NCI-H82 treated with DMSO at 0.1 percent for 48 hours (cell line): ENCODE measurements around the gene ORC3.
"Not testable (repeated sequence)": the region's sequence is repeated elsewhere in the genome, so short reads cannot be mapped to it uniquely, and the experiment has no call there.

Source experiments
- DNase-seq: peaks from one replicate; lab custom pipeline; 2025; ENCODE audit not compliant: unreplicated experiment; lab: John Stamatoyannopoulos, UW

ORC3 gene

DNA sequence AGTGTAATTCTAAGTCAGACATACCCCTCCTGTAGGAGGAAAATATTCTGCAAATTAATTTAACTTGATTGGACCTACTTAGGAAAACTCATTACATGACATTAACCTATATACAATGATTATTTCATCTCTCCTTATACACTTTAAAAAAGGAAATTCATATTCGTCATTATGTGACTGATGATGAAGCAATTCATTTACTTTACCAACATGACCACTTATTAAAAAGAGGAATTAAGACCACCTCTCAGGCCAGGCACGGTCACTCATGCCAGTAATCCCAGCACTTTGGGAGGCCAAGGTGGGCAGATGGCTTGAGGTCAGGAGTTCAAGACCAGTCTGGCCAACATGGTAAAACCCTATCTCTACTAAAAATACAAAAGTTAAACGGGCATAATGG is 100.5 kb downstream of the ORC3 start:
- no peak for DNase-seq

DNA sequence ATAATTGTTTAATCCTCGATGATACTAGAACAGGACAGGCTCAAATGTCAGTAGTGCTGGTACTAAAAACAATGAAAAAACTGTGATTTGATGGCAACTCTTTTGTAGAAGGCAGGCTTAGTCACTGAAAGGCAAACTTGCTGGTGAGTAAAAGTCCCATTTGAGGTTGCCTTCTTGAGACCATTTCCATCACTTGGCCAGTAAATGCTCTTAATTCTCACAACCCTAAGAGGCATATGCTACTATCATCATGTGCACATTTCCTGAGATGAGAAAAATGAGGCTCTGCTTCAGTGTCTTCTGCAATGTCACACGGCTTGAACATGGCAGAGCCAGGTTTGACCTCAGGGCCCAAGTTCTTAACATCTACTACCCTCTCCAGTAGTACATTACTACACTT is 102.2 kb downstream of the ORC3 start:
- DNase-seq = no peak

DNA sequence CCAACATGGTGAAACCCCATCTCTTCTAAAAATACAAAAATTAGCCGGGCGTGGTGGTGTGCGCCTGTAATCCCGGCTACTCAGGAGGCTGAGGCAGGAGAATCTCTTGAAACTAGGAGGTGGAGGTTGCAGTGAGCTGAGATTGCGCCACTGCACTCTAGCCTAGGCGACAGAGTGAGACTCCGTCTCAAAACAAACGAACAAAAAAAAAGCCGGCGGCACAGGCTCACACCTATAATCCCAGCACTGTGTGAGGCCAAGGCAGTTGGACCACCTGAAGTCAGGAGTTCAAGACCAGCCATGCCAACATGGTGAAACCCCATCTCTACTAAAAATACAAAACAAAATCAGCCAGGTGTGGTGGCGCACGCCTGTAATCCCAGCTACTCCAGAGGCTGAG is 106.9 kb downstream of the ORC3 start:
- DNase-seq = not testable (repeated sequence)

DNA sequence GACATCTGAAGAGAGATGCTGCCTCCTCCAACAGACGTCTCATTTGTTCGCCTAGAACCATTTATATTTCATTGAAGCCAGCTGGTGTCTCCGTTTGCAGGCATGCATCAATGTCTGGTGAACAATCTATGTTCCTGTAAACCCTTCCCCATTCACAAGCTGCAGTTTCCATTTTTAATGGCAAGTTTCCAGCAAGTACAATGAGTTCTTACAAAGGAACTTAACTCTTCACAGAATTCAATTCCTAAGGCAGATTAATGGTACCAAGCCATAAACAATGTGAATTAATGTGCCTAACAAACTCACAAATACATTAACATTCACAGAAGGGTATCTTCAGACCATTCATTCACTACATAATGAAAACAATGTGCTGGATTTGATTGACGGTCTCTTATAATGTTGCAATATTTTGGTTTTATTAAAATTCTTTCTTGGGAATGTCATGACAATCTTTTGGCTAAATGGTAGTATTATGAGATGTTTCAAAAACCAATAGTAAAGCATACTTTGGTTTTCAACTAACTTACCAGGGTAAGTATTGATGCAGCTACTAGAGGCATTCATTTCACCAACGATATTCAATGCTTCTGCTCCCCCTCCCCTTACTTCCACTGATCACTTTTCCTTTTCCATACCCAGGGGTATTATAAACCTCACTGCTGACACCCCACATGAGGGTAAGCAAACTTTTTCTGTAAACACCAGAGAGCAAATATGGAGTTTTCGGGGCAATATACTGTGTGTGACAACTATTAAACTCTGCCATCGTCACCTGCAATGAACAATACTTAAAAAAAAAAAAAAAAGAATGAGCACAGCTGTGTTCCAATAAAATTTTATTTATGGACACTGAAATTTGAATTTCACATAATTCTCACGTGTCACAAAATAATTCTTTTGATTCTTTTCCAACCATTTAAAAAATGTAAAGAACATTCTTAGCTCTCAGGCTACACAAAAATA is 107.9 kb downstream of the ORC3 start:
- no peak for DNase-seq

GRCh38 chr6:87698547-87699006 is 108.6 kb downstream of the ORC3 start:
- no peak for DNase-seq

DNA sequence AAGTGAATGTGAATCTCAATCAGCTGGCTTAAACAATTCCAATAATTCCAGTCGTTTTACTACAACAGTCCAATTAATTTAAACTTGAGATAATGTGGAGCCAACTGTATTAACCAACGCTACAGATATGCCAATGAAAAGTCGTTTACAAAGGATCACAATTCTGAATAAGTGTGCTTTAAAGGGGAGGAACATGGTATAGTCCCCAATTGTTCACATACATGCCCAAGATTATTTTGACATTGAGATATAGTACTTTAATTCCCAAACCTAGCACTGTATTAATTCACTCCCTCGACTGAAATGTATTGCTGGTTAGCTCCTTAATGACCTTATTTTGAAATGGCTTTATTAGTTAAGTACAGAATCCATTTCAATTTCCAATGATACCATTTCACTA is 109.6 kb downstream of the ORC3 start:
- no peak for DNase-seq

- peak; percentile 53 for DNase-seq
Measured at GRCh38 chr6:87700397-87701343, 110.7 kb downstream of the ORC3 start.

DNA sequence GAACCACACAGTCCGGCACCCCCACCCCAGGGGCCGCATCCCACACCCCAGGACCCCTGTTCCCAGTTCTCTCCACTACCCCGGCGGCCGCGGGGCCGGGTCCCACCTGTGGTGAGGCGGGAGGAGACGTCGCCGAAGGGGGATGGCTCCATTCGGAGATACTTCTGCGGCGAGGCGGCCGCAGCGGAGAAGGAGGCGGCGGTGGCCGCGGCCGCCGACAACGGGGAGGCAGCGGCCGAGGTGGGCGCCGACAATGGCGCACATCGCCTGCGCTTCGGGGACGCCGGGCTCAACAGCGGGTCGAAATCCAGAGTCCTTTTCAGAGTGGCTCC is 111.4 kb downstream of the ORC3 start:
- DNase-seq = no peak

GRCh38 chr6:87701676-87702588 is 112.0 kb downstream of the ORC3 start, which contains the start of gene AKIRIN2:
Gene AKIRIN2 (minus strand): TSS chr6:87702233. CDS start chr6:87701684, 549 bp downstream.
- DNase-seq = peak; percentile 96

DNA sequence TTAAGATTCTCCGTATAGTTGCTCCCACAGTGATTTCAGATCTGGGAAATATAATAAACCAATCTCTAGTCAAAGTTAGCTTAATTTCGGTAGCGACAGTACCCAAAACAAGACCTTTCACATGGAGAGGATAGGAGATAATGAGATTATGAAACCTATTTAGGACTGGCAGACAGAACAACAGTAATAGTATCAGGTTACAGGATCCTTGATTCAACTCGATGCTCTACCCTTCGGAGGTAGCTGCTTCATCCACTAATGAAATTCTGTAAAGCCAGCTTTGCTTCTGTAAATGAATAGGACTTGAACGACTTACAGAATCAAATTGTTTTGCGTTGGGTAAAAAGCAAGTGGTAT is 112.6 kb downstream of the ORC3 start:
- DNase-seq = peak; percentile 96

DNA sequence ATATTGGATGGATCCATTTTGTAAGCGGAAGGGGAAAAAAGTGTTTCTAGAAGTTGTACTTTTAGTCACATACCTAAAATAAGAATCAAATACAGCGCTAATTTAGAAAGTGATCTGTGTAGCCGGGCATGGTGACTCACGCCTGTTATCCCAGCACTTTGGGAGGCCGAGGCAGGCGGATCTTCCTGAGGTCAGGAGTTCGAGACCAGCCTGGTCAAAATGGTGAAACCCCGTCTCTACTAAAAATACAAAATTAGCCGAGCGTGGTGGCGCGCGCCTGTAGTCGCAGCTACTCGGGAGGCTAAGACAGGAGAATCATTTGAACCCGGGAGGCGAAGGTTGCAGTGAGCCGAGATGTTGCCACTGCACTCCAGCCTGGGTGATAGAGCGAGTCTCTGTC is 113.1 kb downstream of the ORC3 start:
- DNase-seq = not testable (repeated sequence)

DNA sequence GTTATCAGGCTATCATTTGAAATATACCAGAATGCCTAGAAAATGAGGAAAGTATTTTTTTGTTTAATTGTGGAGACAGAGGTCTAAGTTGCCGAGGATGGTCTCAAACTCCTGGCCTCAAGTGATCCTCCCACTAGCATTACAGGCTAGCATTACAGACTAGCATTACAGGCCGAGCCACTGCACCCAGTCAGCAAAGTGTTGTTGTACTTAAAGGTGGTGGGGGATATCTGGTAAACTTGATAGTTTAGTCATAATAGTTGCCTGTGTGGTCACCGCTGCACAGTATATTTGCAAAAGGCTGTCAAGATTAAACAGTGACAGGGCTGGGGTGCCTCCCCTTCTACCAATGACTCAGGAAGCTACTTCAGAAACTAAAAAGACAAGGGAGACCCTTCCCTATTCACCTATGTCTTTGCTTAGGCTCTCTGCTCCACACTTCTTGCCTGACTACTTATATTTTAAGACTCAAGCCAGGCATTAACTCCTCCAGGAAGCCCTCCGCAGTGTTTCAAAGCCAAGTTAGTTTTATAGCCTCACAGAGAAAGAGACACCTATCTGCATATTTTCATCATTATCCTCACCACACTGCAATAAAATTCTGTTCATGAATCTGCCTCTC is 115.2 kb downstream of the ORC3 start:
- DNase-seq = no peak

DNA sequence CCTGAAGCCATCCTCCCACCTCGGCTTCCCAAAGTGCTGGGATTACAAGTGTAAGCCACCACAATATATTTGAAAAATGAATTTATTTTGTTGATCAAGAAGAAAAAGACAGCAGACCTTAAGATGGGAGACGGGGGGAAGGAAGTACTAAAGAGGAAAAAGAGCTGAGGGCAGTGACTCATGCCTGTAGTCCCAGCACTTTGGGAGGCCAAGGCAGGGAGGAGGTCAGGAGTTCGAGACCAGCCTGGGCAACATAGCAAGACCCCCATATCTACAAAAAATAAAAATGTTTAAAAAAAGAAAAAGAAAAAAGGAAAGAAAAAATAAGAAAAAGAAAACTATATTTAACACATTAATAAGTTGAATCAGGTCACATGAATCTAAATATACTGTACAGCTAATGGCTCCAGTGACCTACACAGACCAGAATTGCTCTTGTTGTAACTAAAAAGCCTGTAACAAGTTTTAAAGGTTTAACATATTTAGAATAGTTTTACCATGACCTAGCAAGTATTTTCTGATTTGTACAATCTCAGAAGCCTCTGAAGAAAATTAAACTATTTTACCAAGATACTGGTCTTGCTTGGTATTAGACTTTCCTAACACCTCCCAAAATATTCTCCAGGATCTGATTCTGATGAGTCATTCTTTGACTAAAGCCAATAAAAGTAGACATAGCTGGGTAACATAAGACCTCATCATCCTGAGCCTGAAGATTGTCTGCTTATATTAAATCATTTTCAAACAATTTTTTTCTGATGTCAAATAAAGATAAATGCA is 116.4 kb downstream of the ORC3 start:
- DNase-seq = no peak

DNA sequence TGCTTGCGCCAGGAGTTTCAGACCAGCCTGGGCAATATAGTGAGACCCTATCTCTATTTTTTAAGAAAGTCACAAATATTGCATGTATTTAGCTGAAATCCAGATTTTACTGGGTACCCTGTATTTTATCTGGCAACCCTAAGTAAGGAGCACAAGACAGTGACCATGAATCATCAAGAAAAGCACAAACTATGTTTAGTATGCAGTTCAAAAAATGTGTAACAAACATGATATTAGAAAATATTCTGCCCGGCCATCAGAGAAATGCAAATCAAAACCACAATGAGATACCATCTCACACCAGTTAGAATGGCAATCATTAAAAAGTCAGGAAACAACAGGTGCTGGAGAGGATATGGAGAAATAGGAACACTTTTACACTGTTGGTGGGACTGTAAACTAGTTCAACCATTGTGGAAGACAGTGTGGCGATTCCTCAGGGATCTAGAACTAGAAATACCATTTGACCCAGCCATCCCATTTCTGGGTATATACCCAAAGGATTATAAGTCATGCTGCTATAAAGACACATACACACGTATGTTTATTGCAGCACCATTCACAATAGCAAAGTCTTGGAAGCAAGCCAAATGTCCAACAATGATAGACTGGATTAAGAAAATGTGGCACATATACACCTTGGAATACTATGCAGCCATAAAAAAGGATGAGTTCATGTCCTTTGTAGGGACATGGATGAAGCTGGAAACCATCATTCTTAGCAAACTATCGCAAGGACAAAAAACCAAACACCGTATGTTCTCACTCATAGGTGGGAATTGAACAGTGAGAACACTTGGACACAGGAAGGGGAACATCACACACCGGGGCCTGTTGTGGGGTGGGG is 118.9 kb downstream of the ORC3 start:
- not testable (repeated sequence) for DNase-seq

DNA sequence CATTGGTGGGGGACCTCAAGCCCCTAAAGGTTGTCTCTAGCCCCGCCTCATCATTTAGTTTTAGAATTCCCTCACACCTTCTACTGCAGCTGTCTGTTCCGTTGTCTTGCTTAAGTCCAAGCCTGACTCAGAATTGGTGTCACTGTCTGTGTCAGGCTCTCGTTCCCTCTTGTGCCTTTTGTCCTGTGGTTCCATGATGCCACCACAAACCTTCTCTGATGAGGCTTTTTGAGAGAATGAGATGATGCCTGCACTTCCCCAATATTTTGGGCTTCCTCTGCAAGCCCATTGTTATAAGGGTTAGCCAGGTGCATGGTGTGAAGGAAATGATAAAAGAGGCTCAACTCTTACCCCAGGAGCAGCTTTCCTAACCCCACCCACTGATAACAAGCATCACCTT is 120.2 kb downstream of the ORC3 start:
- DNase-seq = no peak

- not testable (repeated sequence) for DNase-seq
Measured at GRCh38 chr6:87712713-87713112, 122.8 kb downstream of the ORC3 start.

DNA sequence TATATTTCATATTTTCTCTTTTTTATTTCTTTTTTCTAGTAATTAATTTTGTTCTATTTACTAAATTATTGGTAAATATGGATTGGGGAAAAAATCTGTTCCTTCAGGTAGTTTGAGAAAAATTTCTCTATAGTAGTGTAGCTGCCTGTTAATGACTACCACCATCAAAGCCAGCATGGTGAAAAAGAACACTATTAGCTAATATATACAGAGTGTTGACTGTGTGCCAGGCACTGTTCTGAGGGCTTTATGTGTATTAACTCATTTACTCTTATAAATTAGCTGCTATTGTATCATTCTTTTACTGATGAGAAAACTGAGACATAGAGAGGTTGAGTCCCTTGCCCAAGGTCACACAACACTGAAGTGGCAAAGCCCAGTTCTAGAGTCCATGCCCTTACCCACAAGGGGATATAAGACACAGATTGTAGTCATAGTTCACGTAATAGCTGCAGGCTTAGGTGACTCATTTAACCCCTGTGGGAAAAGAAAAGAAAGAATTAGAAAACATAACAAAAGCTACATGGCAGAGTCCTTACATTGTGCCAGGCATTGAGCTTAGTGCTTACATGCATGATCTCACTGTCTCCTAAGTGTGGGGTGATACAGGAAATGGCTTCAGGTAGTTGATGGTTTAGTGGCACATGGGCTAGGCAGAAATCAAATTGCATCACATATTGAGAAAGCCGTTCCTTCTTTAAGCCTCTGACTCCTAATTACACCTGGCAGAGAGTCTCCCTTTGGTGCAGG is 124.3 kb downstream of the ORC3 start:
- DNase-seq = no peak
